Measurements from ENCODE around the gene TSPAN11.

DNA sequence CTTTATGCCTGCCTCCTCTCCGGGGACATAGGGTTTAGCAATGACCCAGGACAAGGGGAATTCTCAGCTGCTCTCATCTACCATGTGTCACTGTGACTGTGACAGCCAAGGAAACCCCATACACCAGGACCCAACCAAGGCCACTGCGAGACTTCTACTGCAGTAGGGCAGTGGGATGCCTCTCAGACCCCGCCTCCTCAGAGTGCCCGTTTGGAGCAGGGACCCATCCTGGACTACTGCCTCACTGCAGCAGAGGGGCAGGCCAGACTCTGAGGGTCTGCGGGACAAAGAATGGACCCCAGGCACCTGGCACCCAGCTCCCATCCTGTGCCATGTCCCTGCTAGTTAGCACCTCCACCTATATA is 75.8 kb downstream of the TSPAN11 start:
- no peak for TF ChIP-seq TAF1 (IDR thresholded peaks at IDR 0.05; ENCODE audit: borderline replicate concordance, low read depth, low read length)
- no peak for TF ChIP-seq POLR2A (IDR thresholded peaks at IDR 0.05; ENCODE audit: low read depth, low read length)
- no peak for TF ChIP-seq POLR2AphosphoS5 (IDR thresholded peaks at IDR 0.05; ENCODE audit: low read depth, low read length)
